GM18909 (cell line): ENCODE results near the gene SEH1L.
A peak's percentile ranks its signal among the peaks of the same experiment; 100 is the strongest.
"Not testable (repeated sequence)": the region's sequence is repeated elsewhere in the genome, so short reads cannot be mapped to it uniquely, and the experiment has no call there.

Source experiments
- ATAC-seq: cut with Tn5 transposase; IDR thresholded peaks from one replicate; pipeline ENCODE4 v1.9.1; 2021; ENCODE audit warnings: mild to moderate bottlenecking; ENCODE audit not compliant: unreplicated experiment, poor library complexity

Gene SEH1L

DNA sequence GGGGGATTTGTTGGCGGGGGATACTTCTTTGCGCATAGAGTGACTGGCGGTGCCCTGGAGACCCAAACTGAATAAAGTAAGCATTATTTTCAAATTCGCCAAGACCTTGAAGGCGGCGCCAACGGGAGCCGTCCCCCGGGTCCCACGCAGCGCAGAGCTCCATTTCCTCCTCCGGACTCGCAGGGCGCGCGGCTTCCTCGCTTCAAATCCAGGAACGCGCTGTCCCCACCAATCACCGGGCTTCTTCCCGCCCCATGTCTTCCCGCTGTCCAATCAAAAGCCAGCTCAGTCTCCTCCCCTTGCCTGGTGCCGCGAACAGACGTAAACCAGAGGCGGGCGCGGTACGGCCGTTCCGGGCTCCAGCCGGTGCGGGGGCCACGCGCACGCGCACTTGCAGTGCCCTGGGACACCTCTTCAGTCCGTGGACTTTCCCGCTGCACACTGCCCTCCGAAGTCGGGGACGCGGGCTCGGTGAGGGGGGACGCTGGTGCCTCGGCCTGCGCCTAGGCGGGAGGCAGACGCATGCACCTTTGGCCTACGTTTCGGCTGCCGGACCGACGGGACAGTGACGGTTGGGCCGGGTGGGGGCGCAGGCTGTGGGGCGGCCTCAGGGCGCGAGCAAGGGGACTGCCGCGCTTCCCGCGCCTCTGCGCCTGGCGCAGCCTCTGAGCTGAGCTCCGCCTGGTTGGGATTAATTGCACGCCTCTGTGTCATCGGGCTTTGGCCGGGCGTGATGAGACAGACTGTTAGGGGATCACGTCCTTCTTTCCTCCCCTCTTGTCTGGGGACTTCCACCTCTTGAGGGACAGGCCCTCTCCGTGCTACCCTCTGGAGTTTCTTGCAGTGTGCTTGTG, 43.4 kb downstream of the SEH1L start, which contains the start of gene CEP192:
CEP192 (plus strand) TSS at position 396 of the 854 bp plus-strand sequence. CDS start 8,063 bp downstream, outside the sequence.
- peak; percentile 85 for ATAC-seq

DNA sequence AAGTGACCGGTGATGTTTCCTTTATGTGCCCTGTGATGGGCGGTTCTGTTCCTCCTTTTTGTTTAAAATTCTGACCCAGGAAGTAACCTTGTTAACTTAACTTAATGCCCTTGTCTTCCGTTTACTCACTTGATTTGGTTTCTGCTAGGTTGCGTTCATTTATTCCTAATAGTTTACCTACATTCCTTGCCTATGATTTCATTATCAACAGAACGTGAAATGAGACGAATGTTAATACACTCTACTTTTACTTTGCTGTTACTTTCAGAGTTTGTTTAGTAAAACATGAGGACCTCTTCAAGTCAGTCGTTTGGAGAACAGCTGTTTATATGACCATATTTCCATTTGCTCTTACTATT, 44.0 kb downstream of the SEH1L start:
- ATAC-seq, result no peak

DNA sequence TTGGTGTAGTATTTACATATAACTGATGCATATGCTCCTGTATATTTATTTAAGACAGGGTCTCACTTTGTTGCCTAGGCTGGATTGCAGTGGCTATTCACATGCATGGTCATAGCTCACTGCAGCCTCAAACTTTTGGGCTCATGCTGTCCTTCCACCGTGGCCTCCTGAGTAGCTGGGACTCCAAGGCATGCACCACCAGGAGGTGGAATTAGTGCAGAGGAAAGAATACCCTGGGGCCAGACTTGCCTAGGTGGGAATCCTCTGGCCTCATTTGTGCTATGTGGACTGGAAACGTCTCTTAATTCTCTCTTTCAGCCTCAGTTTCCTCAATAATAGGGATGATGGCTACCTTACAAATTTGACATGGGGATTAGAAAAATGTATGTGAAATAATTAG, 45.6 kb downstream of the SEH1L start:
- no peak for ATAC-seq

DNA sequence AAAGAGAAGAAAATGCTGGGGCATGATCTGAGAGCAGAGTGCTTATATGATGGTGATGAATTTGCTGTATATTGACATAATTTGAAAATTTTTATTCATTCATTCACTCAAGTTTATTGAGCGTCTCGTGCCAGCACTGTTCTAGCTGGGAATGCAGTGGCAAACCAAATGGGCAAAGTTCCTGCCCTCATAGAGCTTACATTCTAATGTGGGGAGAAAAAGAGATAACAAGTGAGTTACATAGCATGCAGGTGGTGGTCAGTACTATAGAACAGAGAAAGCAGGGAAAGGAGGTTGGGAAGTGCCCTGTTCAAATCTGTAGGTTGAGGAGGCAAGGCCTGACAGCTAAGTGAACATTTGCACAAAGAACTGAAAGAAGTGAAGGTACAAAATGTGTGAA, 47.6 kb downstream of the SEH1L start:
- no peak for ATAC-seq

DNA sequence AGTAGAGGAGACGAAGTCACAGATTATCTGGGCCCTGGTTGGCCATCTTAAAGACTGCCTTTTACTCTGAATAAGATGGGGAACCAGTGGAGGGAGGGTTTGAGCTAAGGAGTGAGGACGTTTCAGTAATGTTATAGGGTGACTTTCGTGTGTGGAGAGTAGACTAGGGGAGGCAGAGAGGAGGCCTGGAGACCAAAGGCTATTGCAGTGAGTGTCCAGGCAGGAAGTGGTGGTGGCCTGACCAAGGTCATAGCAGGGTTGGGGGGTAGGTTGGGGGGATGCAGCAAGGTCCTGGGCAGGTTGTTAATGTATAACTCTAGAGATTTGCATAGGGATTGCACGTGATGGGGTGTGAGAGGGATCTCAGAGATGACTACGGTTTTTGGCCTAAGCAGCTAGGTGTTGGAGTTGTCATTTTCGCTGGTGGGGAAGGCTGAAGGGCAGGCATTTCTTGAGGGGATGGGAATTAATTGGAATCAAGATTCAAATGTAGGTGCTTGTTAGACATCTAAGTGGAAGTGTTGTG, 48.2 kb downstream of the SEH1L start:
- no peak for ATAC-seq

DNA sequence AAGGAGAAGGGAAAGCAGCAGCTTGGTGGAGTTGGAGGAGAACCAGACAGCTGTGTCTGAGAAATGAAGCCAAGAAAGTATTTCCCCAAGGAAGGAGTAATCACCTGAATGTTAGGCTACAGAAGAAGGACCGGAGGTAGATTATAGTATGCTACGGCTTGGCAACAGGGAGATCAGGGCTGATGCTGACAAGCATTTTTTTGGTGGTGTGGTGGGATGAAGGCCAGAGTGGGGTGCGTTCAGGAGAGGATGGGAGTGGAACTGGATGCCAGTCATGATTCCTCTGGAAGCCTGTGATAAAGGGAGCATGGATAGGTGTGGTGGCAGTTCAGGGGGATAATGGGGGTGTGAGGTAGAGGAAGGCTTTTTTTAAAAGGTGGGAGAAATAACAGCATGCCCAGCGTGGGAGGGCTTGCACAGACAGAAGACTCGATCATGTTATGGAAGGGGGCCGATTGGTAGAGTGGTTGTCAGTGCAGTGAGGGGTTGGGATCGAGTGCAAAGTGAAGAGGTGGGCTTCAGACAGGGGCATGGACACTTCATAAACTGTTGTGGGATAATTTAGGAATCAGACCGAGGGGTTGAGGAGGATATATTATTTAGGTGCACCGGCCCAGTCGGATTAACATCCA, 49.0 kb downstream of the SEH1L start:
- ATAC-seq, result no peak

DNA sequence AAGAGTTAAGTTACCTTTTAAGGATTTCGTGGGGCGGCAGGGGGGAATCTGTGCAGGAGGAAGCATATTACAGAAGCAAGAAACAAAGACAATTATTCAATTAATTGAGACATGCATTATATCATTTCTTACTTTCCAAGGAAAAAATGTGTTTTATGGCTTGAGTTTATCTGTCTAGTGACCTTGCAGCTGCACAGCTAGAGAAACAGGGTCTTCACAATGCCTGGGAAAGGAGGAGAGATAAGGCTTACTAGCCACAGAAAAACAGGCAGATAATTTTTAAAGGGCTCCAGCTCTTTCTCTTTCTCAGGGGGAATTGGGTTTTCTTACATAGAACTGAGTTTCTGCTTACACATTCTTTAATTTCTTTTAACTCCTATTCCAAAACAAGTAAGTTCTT, 49.5 kb downstream of the SEH1L start:
- ATAC-seq, result not testable (repeated sequence)

DNA sequence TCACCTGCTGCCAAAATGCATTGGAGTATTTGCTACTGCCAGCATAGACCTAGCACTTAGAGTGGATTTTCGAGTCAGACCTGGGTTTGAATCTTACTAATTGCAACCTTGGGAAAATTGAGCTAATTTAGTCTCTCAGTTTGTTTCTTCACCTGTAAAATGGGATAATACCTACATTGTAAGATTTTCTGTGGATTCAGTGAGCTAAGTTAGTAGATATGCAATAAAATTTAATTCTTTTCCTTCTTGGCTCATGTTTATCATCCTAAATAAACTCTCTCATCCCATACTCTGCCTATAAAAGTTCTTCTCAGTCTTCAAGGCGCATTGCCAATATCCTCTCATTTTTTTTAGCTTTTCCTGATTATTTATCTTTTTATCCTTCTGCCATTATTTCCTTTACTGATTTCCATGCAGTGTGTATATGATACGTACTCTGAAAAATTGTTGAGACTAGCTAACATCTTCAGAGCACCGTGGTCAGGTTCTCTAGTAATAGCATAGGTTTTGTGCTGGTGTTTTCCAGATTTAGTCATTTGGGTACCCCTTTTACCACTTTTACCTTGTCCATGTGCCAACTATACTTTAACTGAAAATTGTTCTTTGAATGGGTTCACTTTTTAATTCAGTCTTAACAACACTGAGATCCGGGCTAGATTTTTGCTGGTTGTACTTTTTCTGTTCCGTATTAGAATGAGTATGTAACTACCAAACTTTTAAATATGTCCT, 50.7 kb downstream of the SEH1L start:
- peak; percentile 42 for ATAC-seq

DNA sequence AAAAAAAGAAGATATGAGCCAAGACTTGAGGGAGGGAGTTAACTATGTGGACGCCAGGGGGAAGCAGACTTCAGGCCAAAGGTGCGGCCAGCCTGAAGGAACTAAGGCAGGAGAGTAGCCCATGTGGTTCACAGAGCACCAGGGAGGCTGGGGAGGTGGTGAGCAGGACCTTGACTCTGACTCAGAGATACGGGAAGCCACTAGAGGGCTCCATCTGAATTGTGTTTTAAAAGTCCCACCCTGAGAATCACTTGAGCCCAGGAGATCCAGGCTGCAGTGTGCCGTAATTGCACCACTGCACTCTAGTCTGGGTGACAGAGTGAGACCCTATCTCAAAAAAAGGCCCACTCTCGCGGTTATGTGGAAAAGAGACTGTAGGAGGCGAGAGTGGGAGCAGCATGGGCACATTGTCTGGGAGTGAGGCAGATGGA, 55.7 kb downstream of the SEH1L start:
- no peak for ATAC-seq

DNA sequence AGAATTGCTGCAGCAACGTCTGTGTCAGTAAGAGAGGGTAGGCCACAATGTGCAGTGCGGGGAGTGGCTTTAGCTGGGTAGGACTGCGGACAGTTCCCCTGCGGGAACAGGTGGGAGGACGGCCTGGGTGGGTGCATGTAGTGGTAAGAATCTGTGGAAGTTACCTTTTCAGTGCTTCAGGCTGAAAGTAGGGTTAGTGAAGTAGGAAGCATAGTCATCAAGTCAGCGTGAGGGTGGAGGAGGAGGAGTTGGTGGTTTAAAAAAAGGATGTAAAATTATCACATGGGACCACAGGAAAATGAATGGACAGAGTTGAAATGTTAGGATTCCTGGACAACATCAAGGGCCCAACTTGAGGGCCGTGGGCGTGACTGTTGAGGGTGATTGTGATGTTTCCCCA, 56.6 kb downstream of the SEH1L start:
- ATAC-seq, result no peak

DNA sequence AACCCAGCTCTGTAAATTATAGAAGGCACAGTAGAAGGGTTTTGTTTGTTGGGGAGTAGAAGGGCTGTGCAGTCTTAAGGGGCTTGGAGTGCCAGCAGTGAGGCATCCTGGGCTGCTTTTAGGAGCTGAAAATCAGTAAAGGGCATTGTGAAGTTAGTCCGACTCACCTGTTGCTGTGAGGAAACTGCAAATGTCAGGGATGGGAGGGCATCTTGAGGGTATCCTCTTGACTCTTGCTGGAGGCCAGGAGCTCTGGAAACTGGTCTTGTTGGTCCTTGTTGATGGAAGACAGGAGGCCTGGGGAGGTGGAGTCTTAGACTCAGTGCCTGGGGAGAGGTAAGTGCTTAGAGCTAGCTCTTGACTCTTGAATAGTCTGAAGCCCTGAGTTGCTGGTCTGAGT, 57.5 kb downstream of the SEH1L start:
- no peak for ATAC-seq

DNA sequence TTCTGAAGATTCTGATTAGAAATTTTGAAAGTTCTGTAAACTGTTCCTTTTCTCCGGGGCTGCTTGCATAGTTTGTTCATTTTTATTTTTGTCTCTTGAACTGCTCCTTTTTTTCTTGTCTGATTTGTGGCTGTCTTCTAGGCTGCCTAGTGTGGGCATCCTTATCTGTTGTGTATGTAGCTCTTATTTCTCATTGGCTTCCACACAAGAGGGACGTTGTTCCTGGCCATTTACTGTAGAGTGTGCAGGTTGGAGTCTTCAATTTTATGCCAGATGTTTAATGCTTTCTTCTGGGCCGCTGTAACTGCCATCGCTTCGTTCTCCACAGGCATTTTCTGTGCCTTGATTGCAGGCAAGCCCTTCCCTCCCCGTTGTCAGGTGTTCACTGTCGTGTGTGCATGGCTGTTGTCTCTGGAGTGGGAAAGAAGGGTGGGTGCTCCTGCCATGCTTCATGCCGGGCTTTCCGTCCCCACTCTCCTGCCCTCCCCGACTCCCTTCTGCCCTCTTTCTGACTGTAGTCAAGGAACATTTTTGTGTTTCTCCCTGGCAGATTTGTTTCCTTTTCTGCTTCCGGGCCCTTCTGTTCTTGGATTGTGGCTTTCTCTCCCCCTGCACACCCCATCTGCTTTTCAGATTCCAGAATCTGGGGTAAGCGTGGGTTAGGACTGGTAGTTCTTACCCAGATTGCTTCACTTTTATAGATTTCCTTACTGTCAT, 58.9 kb downstream of the SEH1L start:
- no peak for ATAC-seq

DNA sequence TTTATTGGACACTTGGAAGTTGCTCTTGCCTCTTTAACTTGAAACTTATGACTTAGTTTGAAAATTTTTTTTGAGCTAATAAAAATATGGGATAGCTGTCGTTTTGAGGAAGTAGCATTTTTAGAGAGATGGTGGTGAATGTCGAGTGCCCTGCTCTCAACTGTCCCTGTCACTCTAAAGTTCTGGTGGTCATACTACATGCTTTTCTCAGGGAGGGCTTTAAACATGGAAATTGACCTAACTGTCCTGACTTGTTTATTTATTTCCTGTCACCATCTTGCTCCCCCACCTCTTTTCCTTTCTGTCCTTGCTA, 59.4 kb downstream of the SEH1L start:
- ATAC-seq, result no peak

DNA sequence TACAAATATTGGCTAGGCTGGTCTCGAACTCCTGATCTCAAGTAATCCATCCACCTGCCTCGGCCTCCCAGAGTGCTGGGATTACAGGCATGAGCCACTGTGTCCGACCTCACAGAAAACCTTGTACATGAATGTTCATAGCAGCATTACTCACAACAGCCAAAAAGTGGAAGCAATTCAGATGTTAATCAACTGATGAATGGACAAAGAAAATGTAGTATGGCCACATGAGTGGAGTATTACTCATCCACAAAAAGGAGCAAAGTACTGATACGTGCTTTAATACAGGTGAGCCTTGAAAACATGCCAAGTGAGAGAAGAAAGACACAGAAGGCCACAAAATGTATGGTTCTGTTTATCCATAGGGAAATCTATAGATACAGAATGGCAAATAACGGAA, 63.9 kb downstream of the SEH1L start:
- no peak for ATAC-seq

DNA sequence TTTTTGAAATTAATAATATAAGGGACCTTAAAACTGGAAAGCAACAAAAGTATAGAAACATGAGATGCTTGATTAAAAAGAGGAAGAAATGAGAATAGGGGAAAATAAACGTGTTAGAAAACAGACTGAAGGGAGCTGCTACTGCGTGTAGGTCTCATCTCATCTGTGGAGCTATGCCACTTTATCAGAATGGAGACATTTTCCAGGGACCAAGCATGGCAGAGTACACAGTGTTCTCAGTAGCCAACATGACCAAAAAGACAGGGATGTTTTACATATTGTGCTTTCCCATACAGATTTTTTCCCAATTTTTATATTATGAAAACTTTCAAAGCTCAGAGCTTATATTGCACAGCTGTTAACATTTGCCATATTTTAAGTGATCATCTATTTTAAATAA, 66.4 kb downstream of the SEH1L start:
- no peak for ATAC-seq

DNA sequence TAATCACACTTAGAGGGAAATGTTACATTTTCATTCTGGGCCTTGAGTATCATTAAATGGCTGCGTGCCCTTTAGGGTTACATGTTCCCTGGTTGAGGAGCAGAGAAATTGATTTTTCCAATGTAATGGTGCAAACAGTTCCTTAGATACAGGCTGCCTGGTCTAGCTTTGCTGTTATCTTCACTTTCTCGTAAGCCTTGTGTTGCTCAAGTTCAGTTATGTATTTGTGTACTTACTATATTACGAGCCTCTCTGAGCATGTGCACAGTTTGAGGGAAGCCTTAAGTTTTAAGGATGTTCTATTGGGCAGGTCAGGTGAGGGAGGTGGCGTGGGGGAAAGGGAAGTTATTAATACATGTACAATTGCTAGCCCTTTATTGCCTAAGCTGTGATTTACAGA, 67.0 kb downstream of the SEH1L start:
- ATAC-seq, result no peak

DNA sequence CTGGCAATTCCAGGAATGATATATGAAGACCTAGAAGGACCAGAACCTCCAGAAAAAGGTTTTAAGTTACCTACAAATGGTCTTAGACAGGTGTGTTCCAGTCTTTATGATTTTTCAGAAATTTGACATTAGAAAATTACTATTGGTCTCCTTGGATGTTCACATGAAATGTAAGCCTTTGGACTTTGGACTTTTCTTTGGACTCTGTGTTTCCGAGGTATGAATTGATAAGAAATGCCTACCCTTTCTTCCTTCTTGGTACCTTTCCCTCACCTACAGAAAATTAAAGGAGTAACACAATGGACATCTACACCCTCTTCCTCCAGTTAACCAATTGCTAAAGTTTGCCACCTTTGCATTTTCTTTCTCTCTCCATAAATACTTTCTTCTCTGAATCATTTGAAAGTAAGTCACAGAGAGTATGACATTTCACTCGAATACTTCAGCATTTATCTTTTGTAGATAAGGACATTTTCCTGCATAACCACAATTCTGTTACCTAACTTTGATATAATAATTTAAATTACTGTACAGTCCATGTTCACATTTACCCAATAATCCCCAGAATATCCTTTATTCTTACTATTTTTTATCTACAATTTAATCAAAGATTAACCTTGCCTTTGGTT, 69.5 kb downstream of the SEH1L start:
- no peak for ATAC-seq

DNA sequence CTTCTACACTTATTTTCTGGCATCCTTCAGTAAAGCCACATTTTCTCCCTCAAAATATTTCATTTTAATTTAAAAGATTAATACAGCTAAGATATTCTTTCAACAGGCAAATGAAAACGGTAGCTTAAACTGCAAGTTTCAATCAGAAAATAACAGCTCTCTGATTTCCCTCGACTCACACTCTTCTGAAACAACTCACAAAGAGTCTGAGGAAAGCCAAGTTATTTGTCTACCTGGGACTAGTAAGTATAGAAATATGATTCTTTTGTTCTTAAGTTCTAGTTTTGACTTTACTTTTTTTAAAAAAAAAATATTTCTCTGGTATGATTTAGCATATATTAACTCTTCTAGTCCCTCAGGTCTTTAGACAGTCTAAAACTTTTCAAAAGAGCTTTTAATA, 70.6 kb downstream of the SEH1L start:
- ATAC-seq, result no peak

DNA sequence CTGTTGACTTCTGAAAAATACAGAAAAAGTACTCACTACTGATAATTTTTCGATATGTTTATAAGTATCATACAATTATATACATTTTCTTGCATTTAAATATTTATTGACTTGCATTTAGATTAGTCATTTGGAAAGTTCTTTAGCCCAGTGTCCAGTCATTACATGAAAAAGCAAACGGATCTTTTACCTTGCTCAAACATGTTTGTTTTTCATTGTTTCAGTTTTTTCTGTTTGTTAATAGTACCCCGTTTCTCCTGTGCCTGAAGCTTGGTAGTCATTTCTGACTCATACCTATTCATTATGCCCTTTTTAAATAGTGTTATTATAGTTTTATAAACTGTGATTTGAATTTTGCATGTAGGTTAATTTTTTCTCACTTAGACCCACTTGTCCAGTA, 71.5 kb downstream of the SEH1L start:
- ATAC-seq, result no peak

DNA sequence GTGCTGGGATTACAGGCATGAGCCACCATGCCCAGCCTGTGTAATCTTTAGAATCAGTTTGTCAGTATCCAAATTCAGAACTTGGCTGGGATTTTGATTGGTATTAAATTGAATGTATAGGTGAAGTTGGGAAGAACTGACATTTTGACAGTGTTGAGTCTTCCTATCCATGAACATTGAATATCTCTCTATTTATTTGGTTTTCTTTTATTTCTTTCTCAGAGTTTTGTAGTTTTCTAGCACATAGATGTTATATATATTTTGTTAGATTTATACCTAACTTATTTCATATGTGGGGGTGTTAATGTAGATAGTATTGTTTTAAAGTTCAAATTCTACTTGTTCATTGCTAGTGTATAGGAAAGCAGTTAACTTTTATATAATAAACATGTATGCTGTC, 74.8 kb downstream of the SEH1L start:
- ATAC-seq, result no peak
